GF-D8 (cell line): Measurements from ENCODE around the gene PDZD2.
"Not testable (repeated sequence)": the region's sequence is repeated elsewhere in the genome, so short reads cannot be mapped to it uniquely, and the experiment has no call there.

Experiments
- DNase-seq: peaks from one replicate; lab custom pipeline; 2025; lab: John Stamatoyannopoulos, UW

PDZD2 gene

DNA sequence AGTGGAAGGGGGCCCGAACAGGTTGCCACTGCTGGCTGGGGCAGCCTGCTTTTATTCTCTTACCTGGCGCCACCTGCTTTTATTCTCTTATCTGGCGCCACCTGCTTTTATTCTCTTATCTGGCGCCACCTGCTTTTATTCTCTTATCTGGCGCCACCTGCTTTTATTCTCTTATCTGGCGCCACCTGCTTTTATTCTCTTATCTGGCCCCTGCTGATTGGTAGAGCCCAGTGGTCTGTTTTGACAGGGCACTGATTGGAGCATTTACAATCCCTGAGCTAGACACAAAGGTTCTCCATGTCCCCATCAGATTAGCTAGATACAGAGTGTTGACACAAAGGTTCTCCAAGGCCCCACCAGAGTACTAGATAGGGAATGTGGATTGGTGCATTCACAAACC, 52.5 kb downstream of the PDZD2 start:
- DNase-seq: not testable (repeated sequence)

DNA sequence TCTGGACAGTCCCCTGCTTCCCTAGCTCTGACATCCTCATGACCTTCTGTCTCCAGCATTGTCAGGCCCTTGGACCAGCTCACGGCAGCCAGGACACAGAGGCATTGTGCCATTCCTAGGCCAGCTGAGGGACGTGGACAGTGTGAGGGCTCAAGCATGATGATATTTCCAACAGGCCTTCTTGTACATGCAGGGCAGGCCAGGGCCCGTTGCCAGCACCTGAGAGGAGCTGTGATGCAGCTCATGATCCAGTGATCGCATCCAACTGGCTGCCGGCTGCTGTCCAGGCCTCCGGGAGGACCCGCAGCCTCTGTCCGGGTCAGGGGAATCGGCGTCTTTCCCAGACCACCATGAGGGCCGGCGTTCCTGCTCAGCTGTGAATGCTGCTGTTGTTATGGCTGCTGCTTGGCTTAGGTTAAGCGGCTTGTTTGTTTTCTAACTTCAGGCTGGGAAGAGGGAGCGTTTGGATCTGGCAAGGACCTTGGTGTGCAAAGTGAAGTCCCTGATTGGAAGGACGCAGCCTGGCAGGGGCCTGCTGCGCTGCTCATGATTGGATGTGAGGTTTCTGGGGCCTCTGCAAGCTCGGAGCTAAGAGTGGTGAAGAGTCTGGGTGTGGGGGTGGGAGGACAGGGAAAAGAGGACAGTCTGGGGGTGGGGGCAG, 53.8 kb downstream of the PDZD2 start:
- no peak for DNase-seq

- no peak for DNase-seq
Observed at GRCh38 chr5:31698673-31699072, 59.7 kb downstream of the PDZD2 start.

DNA sequence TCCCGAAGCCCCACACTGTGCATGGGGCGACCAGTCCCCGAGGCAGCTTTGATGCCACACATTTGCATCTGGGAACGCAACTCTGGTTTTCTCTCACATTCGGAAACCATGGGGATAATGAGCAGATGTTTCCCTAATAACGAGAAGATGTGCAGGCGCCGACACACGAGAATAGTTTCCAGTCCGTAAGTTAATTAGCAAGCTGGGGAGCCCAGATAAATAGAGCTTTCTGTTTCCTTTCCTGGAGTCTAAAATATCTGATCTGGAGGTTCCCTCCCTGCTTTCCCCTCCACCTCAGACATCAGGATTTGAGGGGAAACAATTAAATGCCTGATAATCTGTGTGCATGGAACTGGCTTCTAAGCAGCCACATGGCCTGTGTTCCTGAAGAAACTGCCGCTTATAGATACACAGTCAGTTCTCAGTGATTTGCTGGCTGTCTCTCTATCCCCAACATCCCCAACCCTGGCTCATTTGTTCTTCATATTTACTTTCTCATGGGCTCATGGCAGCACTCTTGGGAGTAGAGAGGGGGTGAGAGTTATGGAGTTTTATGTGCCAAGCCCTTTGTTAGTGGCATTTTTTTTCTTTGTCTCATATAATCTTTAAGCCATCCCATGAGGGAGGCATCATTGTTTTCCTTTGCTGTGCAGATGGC, 62.8 kb downstream of the PDZD2 start:
- DNase-seq: no peak

- no peak for DNase-seq
Observed at GRCh38 chr5:31702712-31703111, 63.8 kb downstream of the PDZD2 start.

DNA sequence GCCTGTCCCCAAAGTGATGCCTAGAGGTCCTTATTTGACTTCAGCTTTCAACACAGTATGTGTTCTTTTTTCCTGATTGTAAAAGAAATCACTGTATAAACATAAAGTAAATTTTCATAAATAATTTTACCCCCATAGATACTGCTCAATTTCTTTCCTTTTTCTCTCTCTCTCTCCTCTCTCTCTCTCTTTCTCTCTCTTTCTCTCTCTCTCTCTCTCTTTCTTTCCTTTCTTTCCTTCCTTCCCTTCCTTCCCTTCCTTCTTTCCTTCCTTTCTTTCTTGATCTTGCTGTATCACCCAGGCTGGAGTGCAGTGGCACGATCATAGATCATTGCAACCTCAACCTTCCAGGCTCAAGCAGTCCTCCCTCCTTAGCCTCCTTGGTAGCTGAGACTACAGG, 64.8 kb downstream of the PDZD2 start:
- no peak for DNase-seq

- DNase-seq: no peak
Observed at GRCh38 chr5:31706186-31706585, 67.3 kb downstream of the PDZD2 start.

GRCh38 chr5:31707329-31707728, 68.4 kb downstream of the PDZD2 start:
- DNase-seq: no peak

- no peak for DNase-seq
Observed at GRCh38 chr5:31708089-31708488, 69.2 kb downstream of the PDZD2 start.

DNA sequence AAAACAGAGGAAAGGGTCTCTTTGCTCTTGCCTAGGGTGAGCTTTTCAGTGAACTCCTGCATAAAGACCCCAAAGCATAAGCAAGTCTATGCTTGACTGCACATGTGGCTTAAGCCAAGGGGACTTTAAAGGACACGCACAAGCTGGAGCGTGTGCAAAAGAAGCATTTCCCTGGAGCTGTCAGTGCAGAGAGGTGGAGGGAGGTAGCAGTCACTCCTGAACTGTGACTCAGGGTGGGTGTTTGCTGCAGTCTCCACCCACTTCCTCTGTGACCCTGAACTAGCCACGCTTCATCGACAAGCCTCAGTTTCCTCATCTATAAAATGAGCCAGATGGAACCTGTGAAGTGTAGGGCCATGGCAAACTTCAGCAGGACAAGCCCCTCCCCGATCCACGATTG, 72.4 kb downstream of the PDZD2 start:
- DNase-seq: no peak

DNA sequence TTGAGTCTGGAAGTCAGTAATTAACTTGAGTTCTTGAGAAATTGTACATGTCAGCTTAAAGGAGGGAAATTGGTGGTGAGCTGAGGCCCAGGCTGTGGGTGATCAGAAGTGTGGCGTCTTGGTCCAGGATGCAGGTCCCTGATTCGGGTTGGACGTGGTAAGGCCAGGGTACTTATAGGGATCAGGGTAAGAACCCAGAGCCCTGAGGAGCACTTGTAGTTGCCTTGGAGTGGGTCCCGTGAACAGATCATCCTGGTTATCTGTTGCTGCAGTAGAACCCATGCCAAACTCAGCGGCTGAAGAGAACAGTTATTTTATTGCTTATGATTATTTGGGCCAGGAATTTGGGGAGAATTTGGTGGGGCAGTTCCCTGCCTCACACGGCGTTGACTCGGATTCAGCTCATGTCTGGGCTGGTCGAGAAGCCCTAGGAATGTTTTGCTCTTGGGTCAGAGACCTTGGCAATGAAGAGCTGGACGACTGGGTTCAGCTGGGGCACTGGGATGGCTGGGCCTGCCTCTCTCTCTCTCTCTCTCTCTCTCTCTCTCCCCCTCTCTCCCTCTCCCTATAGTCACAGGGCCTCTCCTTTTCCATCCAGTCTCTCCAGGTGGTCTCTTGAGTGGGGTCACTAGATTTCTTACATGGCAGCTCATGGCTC, 73.1 kb downstream of the PDZD2 start:
- DNase-seq: no peak

DNA sequence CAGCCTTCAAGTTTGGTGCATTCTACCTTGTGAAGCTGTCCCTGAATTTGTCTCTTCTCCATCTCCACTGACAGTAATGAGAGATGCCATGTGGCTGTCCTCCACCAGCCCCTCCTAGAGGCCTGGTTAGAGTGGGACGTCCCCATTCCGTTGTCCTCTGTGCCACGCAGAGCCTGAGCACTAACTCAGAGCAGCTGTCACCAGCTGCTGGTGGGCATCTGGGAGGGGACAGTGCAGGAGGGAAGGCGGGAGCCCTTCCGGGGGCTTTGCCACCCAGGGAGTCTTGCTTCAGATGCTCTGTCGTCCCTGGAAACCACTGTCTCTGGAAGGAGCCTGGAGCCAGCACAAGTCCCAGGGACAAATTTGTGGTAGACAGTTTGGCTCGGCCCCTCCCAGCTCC, 78.6 kb downstream of the PDZD2 start:
- DNase-seq: no peak

- DNase-seq: no peak
Observed at GRCh38 chr5:31720004-31720403, 81.1 kb downstream of the PDZD2 start.

DNA sequence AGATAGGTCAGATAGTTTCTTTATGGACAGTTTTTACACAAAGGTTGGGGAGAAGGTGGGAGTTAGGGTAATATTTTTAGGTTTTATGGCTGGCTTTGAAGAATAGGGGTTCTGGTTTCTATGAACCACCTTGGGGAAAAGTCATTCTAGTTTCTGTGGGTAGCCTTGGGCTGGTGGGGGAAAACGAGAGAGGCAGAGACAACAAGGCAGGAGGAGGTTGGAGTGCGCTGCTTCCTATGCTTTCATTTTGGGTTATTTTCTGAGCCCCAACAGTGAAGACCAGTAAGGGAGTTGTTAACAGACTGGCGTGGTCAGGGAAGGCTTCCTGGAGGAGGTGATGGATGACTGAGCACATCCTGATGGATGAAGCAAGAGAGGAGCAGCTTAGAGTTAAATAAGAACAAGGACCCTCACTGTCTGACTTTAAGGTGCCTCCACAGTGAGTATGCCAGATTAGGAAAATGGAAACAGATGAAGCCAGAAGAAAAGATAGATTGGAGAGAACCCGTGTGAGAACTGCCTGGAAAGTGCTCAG, 81.9 kb downstream of the PDZD2 start:
- no peak for DNase-seq

DNA sequence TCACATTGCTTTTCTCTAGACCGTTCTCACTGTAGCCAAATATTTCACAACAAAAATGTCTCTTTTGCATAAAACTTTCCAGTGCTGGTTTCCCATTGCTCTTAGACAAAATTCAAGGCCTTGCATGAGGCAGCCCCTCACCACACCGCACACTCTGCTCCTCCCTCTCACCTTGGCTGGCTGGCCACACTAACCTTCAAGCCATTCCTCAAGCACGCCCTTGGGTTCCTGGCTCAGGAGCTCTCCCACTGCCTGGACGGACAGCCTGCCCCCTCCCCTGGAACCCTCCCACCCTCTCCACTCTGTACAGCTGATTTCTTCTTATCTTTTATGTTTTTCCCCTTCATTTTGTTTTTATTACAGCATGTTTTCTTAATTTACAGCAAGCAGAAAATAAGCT, 83.2 kb downstream of the PDZD2 start:
- no peak for DNase-seq

DNA sequence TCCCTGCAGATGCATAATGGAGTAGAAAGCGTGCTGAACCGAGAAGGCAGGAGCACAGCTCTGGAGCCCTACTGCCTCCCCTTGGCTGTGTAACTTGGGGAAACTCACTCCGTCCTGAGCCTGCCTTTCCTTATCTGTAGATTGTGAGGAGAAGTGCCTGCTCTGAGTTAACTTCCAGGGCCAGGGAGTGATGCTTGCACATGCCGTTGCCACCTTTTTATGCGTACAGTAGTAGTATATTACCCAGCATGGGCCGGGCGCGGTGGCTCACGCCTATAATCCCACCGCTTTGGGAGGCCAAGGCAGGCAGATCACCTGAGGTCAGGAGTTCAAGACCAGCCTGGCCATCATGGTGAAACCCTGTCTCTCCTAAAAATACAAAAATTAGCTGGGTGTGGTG, 87.1 kb downstream of the PDZD2 start:
- DNase-seq: no peak

DNA sequence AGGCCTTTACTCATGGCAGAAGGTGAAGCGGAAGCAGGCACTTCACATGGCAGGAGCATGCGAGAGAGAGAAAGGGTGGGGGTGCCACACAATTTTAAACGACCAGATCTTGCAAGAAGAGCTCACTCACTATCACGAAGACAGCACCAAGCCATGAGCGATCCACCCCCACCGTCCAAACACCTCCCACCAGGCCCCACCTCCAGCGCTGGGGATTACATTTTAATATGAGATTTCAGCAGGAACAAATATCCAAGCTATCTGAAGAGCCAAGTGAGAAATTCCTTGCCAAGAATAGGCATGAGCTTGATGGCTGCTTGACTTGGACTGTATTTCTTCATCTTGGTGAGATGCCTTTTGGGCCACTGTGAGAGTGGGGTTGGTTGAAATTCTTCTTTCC, 88.0 kb downstream of the PDZD2 start:
- no peak for DNase-seq

GRCh38 chr5:31728039-31728438, 89.1 kb downstream of the PDZD2 start:
- DNase-seq: no peak

GRCh38 chr5:31728806-31729205, 89.9 kb downstream of the PDZD2 start:
- DNase-seq: not testable (repeated sequence)

DNA sequence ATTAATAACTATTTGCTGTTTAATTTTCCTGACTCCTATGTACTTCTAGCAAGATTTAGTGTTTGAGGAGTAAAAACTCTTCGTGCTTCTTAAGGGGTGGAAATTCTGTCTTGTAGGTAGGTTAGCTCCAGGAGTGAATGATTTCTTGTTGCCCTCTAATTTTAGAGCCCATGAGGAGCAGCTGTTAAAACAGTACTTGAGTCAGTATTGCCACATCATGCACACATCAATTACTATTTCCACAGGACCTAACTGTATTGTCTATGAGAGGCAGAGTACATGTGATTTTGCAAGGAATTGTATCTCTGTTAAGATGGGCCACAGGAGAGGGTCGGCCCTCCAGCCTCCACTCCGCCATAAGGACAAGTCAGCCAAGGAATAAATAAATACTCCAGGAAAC, 91.2 kb downstream of the PDZD2 start:
- DNase-seq: no peak

DNA sequence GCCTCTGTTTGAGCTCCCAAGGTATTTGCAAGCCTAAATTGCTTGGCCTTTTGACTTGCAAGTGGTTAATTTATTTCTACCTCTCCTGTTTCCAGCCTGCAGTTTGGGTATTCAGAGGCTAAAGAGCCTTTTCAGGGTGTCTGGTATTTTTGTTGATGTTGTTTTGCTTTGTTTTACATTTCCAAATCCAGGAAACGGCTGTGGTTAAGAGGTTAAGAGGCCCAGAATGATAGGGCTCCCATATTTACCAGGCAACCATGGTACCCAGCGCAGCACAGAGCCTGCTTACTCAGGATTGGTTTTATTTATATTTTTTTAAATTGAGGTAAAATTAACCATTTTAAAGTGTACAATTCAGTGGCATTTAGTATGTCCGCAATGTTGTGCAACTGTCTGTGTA, 92.1 kb downstream of the PDZD2 start:
- DNase-seq: no peak

DNA sequence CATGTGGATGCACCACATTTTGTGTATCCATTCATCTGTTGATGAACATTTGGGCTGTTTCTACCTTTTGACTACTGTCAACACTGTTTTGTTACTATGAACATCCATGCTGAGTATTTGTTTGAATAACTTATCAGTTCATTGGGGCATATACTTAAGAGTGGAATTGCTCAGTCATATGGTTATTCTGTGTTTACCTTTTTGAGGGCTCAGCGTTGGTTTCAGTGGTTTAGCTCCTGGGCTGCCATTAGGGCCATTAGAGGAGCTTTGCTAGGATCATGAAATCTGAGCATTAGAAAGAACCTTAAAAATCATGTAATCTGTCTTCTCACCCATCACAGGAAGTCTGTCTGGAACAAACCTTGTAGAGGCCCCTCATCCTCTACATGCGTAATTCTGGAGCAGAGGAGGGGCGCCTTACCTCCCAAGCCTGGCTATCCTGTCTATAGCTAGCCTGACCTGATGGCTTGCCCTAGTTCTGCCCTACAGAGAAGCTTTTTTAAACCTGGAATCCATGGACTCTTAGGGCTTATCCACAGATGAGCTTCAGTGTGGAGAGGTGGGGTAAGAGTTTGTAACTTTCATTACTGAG, 92.9 kb downstream of the PDZD2 start:
- no peak for DNase-seq

DNA sequence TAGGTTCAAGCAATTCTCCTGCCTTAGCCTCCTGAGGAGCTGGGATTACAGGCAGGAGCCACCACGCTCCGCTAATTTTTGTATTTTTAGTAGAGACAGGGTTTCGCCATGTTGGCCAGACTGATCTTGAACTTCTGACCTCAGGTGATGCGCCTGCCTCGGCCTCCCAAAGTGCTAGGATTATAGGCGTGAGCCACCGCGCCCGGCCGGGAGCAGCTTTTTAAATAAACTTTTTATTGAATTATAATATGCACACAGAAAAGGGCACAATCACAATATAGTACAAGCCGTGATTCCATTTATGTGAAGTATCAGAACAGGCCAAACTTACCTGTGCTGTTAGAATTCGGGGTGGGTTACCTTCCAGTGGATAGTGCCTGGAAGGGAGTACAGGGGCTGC, 93.9 kb downstream of the PDZD2 start:
- not testable (repeated sequence) for DNase-seq
